Cardiac septum (tissue), 1 donor: ENCODE results near the gene AFAP1L1. TPM values are rescaled to one million over a fixed set of nuclear protein-coding genes. Genes with fewer than 3 reads are reported as not detected.

Experiments
- total RNA-seq: library from RNA; stranded (reverse); fragmentation: NEBNext Ultra II Directional; extraction: Animal tissue kit (Norgen Biotek cat#: 25700); gene quantifications from one replicate; pipeline ENCODE4 v1.2.1, GENCODE V29; 2021
- donor health status: DM: no; HTN: no; CAD: no.

AFAP1L1 gene
- total RNA-seq, 1 donor from 2014 or later: 55.2 TPM

Other genes with a start within 250 kb of the AFAP1L1 start
- gene SH3TC2, start 208.8 kb upstream of the AFAP1L1 start, total RNA-seq: 2.5 TPM
- gene ABLIM3, start 130.4 kb upstream of the AFAP1L1 start, total RNA-seq: 118 TPM
- gene GRPEL2, start 73.6 kb downstream of the AFAP1L1 start, total RNA-seq: 11.0 TPM
- 4.3 TPM for gene PCYOX1L, start 86.2 kb downstream of the AFAP1L1 start, total RNA-seq
- gene IL17B, start 107.4 kb downstream of the AFAP1L1 start, total RNA-seq: not detected